B cell (primary cell): Measurements from ENCODE around the gene OR10H2. TPM values are rescaled to one million over a fixed set of nuclear protein-coding genes. Genes with fewer than 3 reads are reported as not detected.

Experiments used
- ATAC-seq: fragments of 200-7000 bp; cut with Tn5 transposase; one replicate; pipeline ENCODE4 v1.10.0; 2021; ENCODE audit warnings: low read depth, mild to moderate bottlenecking, moderate number of reproducible peaks, moderate library complexity
- CTCF ChIA-PET: fragments of 350-600 bp; sonication (Branson Sonifier 250); formaldehyde crosslinking; loops from one replicate; lab custom pipeline; 2021; ENCODE audit warnings: antibody characterized with exemption, inconsistent platforms; lab: Charles Lee
- POLR2A ChIA-PET: fragments of 350-600 bp; sonication (Branson Sonifier 250); formaldehyde crosslinking; loops from one replicate; lab custom pipeline; 2021; ENCODE audit warnings: antibody characterized with exemption; lab: Charles Lee
- DNase-seq: peaks from one replicate; pipeline ENCODE4 v3.0.0; 2013
- H2AFZ ChIP-seq: 2 replicates; pipeline ENCODE4 v1.6.1; 2012; ENCODE audit warnings: mild to moderate bottlenecking, low read depth, low read length; ENCODE audit not compliant: insufficient read depth, poor library complexity, severe bottlenecking
- H3K27ac ChIP-seq, 2 donors: 1 replicate in 1 of 2; 2 replicates in 1 of 2; pipeline ENCODE4 v1.5.1; 2012 to 2013; ENCODE audit warnings: low read length in 2 of 2, mild to moderate bottlenecking in 2 of 2, moderate library complexity in 1 of 2
- H3K27me3 ChIP-seq, 4 experiments: fragments of 200-600 bp in 1 of 4; sonication (generic) in 1 of 4; replicated peaks in 1 of 4; 1 replicate in 2 of 4; 2 replicates in 2 of 4; pipeline versions ENCODE4 v1.6.1 to v1.7.0; 2013 to 2016; ENCODE audit warnings: low read length in 3 of 4, mild to moderate bottlenecking in 2 of 4, mixed read lengths in 1 of 4, moderate library complexity in 1 of 4; ENCODE audit not compliant: insufficient read depth in 4 of 4, control insufficient read depth in 3 of 4; ENCODE audit errors: control extremely low read depth in 1 of 4
- H3K36me3 ChIP-seq, 2 experiments: replicated peaks in 1 of 2; 1 replicate in 1 of 2; 2 replicates in 1 of 2; pipeline versions ENCODE4 v1.6.1 to v1.7.1; 2013; ENCODE audit warnings: low read length in 1 of 2; ENCODE audit not compliant: insufficient read depth in 2 of 2, control insufficient read depth in 1 of 2; ENCODE audit errors: control extremely low read depth in 1 of 2, extremely low read depth in 1 of 2
- H3K4me1 ChIP-seq, 2 donors: fragments of 200-600 bp in 1 of 2; sonication (generic) in 1 of 2; 1 replicate in 1 of 2; 2 replicates in 1 of 2; pipeline versions ENCODE4 v1.5.1 to v1.6.1; 2013 to 2017; ENCODE audit warnings: low read length in 2 of 2; ENCODE audit not compliant: control insufficient read depth in 2 of 2, insufficient read depth in 2 of 2
- H3K4me2 ChIP-seq: replicated peaks from 2 replicates; pipeline ENCODE3; 2012; ENCODE audit warnings: mild to moderate bottlenecking, low read depth, low read length; ENCODE audit not compliant: poor library complexity, severe bottlenecking
- H3K4me3 ChIP-seq, 5 experiments: fragments of 200-600 bp in 1 of 5; sonication (generic) in 1 of 5; 1 replicate in 3 of 5; 2 replicates in 2 of 5; pipeline versions ENCODE4 v1.5.1 to v1.7.0; 2011 to 2016; ENCODE audit warnings: low read length in 4 of 5, mild to moderate bottlenecking in 4 of 5, low read depth in 2 of 5, control low read depth in 1 of 5, moderate library complexity in 1 of 5; ENCODE audit not compliant: insufficient read depth in 1 of 5; ENCODE audit errors: control extremely low read depth in 1 of 5, extremely low read depth in 1 of 5
- H3K79me2 ChIP-seq: fragments of 200-600 bp; sonication (generic); one replicate; pipeline ENCODE4 v1.6.0; 2016; ENCODE audit warnings: low read length; ENCODE audit not compliant: control insufficient read depth, insufficient read depth
- H3K9ac ChIP-seq: fragments of 200-600 bp; sonication (generic); 2 replicates; pipeline ENCODE4 v1.6.1; 2017; ENCODE audit warnings: mild to moderate bottlenecking, low read length, moderate library complexity
- H3K9me3 ChIP-seq, 3 donors: one replicate each; pipeline versions ENCODE4 v1.6.1 to v1.7.1; 2013; ENCODE audit warnings: low read length in 2 of 3; ENCODE audit not compliant: control insufficient read depth in 2 of 3, insufficient read depth in 1 of 3; ENCODE audit errors: control extremely low read depth in 1 of 3
- H4K20me1 ChIP-seq: 2 replicates; pipeline ENCODE4 v1.6.0; 2012; ENCODE audit warnings: mild to moderate bottlenecking, low read length; ENCODE audit not compliant: insufficient read depth, control insufficient read depth, poor library complexity, severe bottlenecking
- H3K27ac Mint-ChIP-seq: one replicate; pipeline ENCODE4 v1.8.0; 2021; ENCODE audit warnings: mixed read lengths
- H3K27me3 Mint-ChIP-seq: one replicate; pipeline ENCODE4 v1.8.0; 2021; ENCODE audit warnings: mixed read lengths
- H3K4me1 Mint-ChIP-seq: one replicate; pipeline ENCODE4 v1.8.0; 2021; ENCODE audit warnings: mixed read lengths
- H3K4me3 Mint-ChIP-seq: one replicate; pipeline ENCODE4 v1.8.0; 2021; ENCODE audit warnings: mixed read lengths
- H3K9me3 Mint-ChIP-seq: one replicate; pipeline ENCODE4 v1.8.0; 2022; ENCODE audit warnings: mixed read lengths; ENCODE audit not compliant: insufficient read depth
- CTCF ChIP-seq: fragments of 200-600 bp; IDR thresholded peaks from one replicate; pipeline ENCODE4 v1.8.0; 2022; ENCODE audit warnings: antibody characterized with exemption, mild to moderate bottlenecking
- EZH2 ChIP-seq: IDR thresholded peaks from 2 replicates; pipeline ENCODE4 v1.6.1; 2012; ENCODE audit warnings: borderline replicate concordance, low read depth, mild to moderate bottlenecking, moderate library complexity, low read length; ENCODE audit not compliant: insufficient read depth, poor library complexity, severe bottlenecking
- WGBS: methylation state at CpG from one replicate; pipeline ENCODE4 v1.1.5; 2013; ENCODE audit warnings: missing lambda C conversion rate; ENCODE audit not compliant: insufficient coverage; 5-methylcytosine and 5-hydroxymethylcytosine counted together
- intact Hi-C: fragments of 100-400 bp; cut with micrococcal nuclease; formaldehyde crosslinking; loops from one replicate; pipeline ENCODE4 v1.10.0; 2022
- polyA plus RNA-seq: library from polyadenylated mRNA; depleted of rRNA; stranded (reverse); fragments of >200 nt; gene quantifications from 2 replicates; pipeline ENCODE4 v1.2.3, GENCODE V29; 2012
- total RNA-seq, 2 donors: library from RNA; stranded (reverse); fragments of 120-200 nt in 1 of 2; gene quantifications; 1 replicate in 1 of 2; 2 replicates in 1 of 2; pipeline versions ENCODE4 v1.2.3 to v1.2.4, GENCODE V29; 2013 to 2022

OR10H2 gene
- total and polyA plus RNA-seq, 2 donors (not counting 1 experiment from before 2014, with no cell fraction given), result not detected

DNA sequence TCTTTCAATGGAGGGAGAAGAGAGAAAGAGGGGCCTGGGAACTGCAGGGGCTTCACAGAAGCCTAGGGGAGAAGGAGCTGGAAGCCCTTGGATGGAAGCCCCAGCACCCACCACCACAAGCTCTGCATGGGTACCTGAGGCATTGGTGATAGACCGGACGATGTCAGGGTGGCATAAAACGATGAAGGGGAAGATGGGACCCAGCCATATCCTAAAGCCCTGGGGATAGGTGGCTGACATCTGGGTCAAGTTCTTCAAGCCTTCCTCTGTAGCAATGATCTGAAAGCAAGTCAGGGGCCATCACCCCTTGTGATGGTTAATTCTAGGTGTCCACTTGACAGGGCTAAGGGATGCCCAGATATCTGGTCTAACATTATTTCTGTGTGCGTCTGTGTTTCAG, 48.4 kb downstream of the OR10H2 start:
- no peak overlapping the region for H3K27ac ChIP-seq

More for the DNA sequence above, 48.4 kb downstream of the OR10H2 start:
- no peak overlapping the region for H3K4me2 ChIP-seq
- H3K4me3 ChIP-seq, result no peak overlapping the region
- H3K9me3 ChIP-seq, result no peaks in the 10 kb centered on the region
- no peak overlapping the region for H2AFZ ChIP-seq
- DNase-seq (no peak), ATAC-seq (no peak)
- intact Hi-C loops, result no loop called here
- H3K4me3 Mint-ChIP-seq, result no peak overlapping the region
- H3K9ac ChIP-seq, result no peak overlapping the region
- ChIA-PET POLR2A (no interaction called here), CTCF (no interaction called here)
- no peak for TF ChIP-seq CTCF
- no peak for TF ChIP-seq EZH2
- WGBS, result 91% methylated on average over 4 of the region's 4 CpGs
- no peak overlapping the region for H3K27ac Mint-ChIP-seq
- peaks cover 0 to 15% (median 2%) of the 10 kb centered on the region in 4 experiments for H3K27me3 ChIP-seq
- H3K36me3 ChIP-seq, result no peaks in the 10 kb centered on the region
- H3K4me1 Mint-ChIP-seq, result no peaks in the 10 kb centered on the region
- no peaks in the 10 kb centered on the region for H4K20me1 ChIP-seq
- H3K79me2 ChIP-seq, result no peaks in the 10 kb centered on the region
- H3K9me3 Mint-ChIP-seq, result no peaks in the 10 kb centered on the region
- H3K4me1 ChIP-seq, result no peaks in the 10 kb centered on the region
- peaks cover 53% of the 10 kb centered on the region for H3K27me3 Mint-ChIP-seq
